Measurements from ENCODE around the gene ACBD6.

- no peak for TF ChIP-seq CTCF (IDR thresholded peaks at IDR 0.05; ENCODE audit: insufficient read depth, low read length)
- TF ChIP-seq GABPA (IDR thresholded peaks at IDR 0.05; ENCODE audit: low read depth) = no peak
- no peak for TF ChIP-seq REST (IDR thresholded peaks at IDR 0.05; ENCODE audit: insufficient replicate concordance, low read depth)
- TF ChIP-seq POLR2AphosphoS5 (IDR thresholded peaks at IDR 0.05; ENCODE audit: low read depth) = no peak
These were observed 22.7 kb upstream of the ACBD6 start for GRCh38 chr1:180524915-180525714.
